Measurements from ENCODE around the gene GORAB. TPM values are rescaled to one million over a fixed set of nuclear protein-coding genes. Genes with fewer than 3 reads are reported as not detected.

Gene GORAB
- 10.5 and 14.3 TPM in 2 replicates for polyA plus RNA-seq (2012; rRNA removed)
- 8.6 and 8.9 TPM in 2 replicates for polyA plus RNA-seq (2012; cell fraction: cytosol; rRNA removed)
- polyA plus RNA-seq (2012; cell fraction: nucleus; rRNA removed) = 16.7 and 51.1 TPM in 2 replicates

GRCh38 chr1:170531758-170532657 is at the start of gene GORAB:
Gene GORAB, plus strand, starts transcription at chr1:170532166. Its CDS starts 58 bp downstream, at chr1:170532224.
- peak within 1 kb of the TSS; percentile 84 for H3K4me2 ChIP-seq
- H3K79me2 ChIP-seq (ENCODE audit: insufficient read depth) = peaks cover 58% of the 10 kb centered on the region
- H2AFZ ChIP-seq (ENCODE audit: low read depth) = peak within 1 kb of the TSS; percentile 79
- ChIA-PET POLR2A (interaction anchor here (1.6 kb wide), 1 partner anchor 638 kb away, joined by 6 read pairs; the partner anchor contains the start of gene SCYL3), CTCF (interaction anchor here (0.8 to 1.2 kb wide), 4 partner anchors 13 to 604 kb away, joined by 3 read pairs; no protein-coding TSS in a partner anchor)
- no peaks in the 10 kb centered on the region for H3F3A ChIP-seq (replicated peaks; ENCODE audit: insufficient read depth)
- peaks cover 4 to 10% of the 10 kb centered on the region in 2 experiments; a peak in 3 of 4 replicates for H3K4me1 ChIP-seq (ENCODE audit: control insufficient read depth in 1 of 2, insufficient read depth in 2 of 2, low read depth in 1 of 2, low read length in 1 of 2)
- H3K4me3 ChIP-seq (ENCODE audit: low read depth in 2 of 2, low read length in 1 of 2) = peak within 1 kb of the TSS; percentile 71 to 72
- no peaks in the 10 kb centered on the region for H3K9me2 ChIP-seq
- DNase-seq = peak; percentile 86
- H4K20me1 ChIP-seq (ENCODE audit: insufficient read depth) = no peaks in the 10 kb centered on the region
- H3K36me3 ChIP-seq (replicated peaks in 1 of 2; ENCODE audit: control insufficient read depth in 1 of 2, insufficient read depth in 2 of 2, low read length in 1 of 2) = peaks cover 18 to 27% of the 10 kb centered on the region in 2 experiments
- peak within 1 kb of the TSS; percentile 96 for H3K9ac ChIP-seq
- H3K27me3 ChIP-seq (ENCODE audit: insufficient read depth) = no peaks in the 10 kb centered on the region
- 2% methylated on average over 36 of the region's 36 CpGs for WGBS (ENCODE audit: low lambda C conversion rate)
- no peaks in the 10 kb centered on the region for H3K9me3 ChIP-seq
- peak within 1 kb of the TSS; percentile 95 to 97 for H3K27ac ChIP-seq (ENCODE audit: low read depth in 2 of 2, low read length in 1 of 2)
- TF ChIP-seq SIN3A (IDR thresholded peaks at IDR 0.05; ENCODE audit: borderline replicate concordance, low read depth, low read length) = 0 out of 2 replicates have a peak, but pooled peaks have one; percentile 38
- no peak for TF ChIP-seq USF2 (IDR thresholded peaks at IDR 0.05; ENCODE audit: borderline replicate concordance, low read depth, low read length)
- TF ChIP-seq REST (IDR thresholded peaks at IDR 0.05; ENCODE audit: low read depth, low read length) = no peak
- no peak for TF ChIP-seq EZH2phosphoT487 (IDR thresholded peaks at IDR 0.05; ENCODE audit: borderline replicate concordance, low read depth)
- TF ChIP-seq ZBTB33 (IDR thresholded peaks at IDR 0.05; ENCODE audit: borderline replicate concordance, low read depth) = peak; percentile 28; the same call in 1 of the 2 replicates
- TF ChIP-seq RXRA (IDR thresholded peaks at IDR 0.05; ENCODE audit: borderline replicate concordance, low read depth) = 0 out of 2 replicates have a peak, but pooled peaks have one; percentile 17
- no peak for TF ChIP-seq IRF3 (IDR thresholded peaks at IDR 0.05; ENCODE audit: low read depth, low read length)
- peak; percentile 10; the same call in 1 of the 2 replicates for TF ChIP-seq RAD21 (IDR thresholded peaks at IDR 0.05; ENCODE audit: low read length)
- TF ChIP-seq TCF12 (IDR thresholded peaks at IDR 0.05) = no peak
- peak; percentile 36; the same call in 1 of the 2 replicates for TF ChIP-seq GATA2 (CRISPR knock-in tag; IDR thresholded peaks at IDR 0.05)
- no peak for TF ChIP-seq NRF1 (IDR thresholded peaks at IDR 0.05; ENCODE audit: low read depth, low read length)
- peak; percentile 76 for TF ChIP-seq TAF1 (IDR thresholded peaks at IDR 0.05; ENCODE audit: borderline replicate concordance, low read depth, low read length)
- TF ChIP-seq FOXM1 (IDR thresholded peaks at IDR 0.05; ENCODE audit: low read depth) = no peak
- no peak for TF ChIP-seq USF1 (IDR thresholded peaks at IDR 0.05; ENCODE audit: borderline replicate concordance, low read depth)
- peak; percentile 6; the same call in 1 of the 2 replicates for TF ChIP-seq NFIC (IDR thresholded peaks at IDR 0.05; ENCODE audit: borderline replicate concordance)
- TF ChIP-seq FOSL2 (IDR thresholded peaks at IDR 0.05; ENCODE audit: borderline replicate concordance, low read depth) = no peak; the same call in 1 of the 2 replicates
- TF ChIP-seq CTCF (IDR thresholded peaks at IDR 0.05) = no peak
- TF ChIP-seq FOXJ3 (CRISPR knock-in tag; IDR thresholded peaks at IDR 0.05) = no peak
